A549 (cell line): ENCODE results near the gene PSMB10. TPM values are rescaled to one million over a fixed set of nuclear protein-coding genes. Genes with fewer than 3 reads are reported as not detected.

Experiments used
- ATAC-seq, 2 experiments: fragments of 200-7000 bp in 1 of 2; fragments of >200 bp in 1 of 2; cut with Nextera tagmentation in 1 of 2; cut with Tn5 transposase in 1 of 2; 3 replicates each; pipeline versions ENCODE4 v1.8.0 to v1.9.1; 2018 to 2020; ENCODE audit warnings: mild to moderate bottlenecking in 1 of 2, moderate library complexity in 1 of 2
- CTCF ChIA-PET: fragments of 300-600 bp; sonication (Branson Sonifier 250); formaldehyde crosslinking; extraction: SDS; loops from one replicate; lab custom pipeline; 2021; ENCODE audit warnings: antibody characterized with exemption, inconsistent platforms; lab: Yijun Ruan, JAX
- POLR2A ChIA-PET: fragments of 350-600 bp; formaldehyde crosslinking; extraction: SDS; loops from one replicate; lab custom pipeline; 2021; ENCODE audit warnings: antibody characterized with exemption, inconsistent platforms; lab: Yijun Ruan, JAX
- DNase-seq, 2 experiments: peaks; one replicate each; pipeline versions ENCODE4 v3.0.0 to v3.0.0-alpha.2; 2011 to 2016; ENCODE audit warnings: low read depth in 1 of 2, low spot score in 1 of 2
- FAIRE-seq: peaks from 2 replicates; lab custom pipeline; 2011; peaks lifted over from hg19 to GRCh38; lab: Jason Lieb, UNC
- H3K27ac ChIP-seq, 2 experiments: fragments of >200 bp; sonication (Bioruptor Twin); formaldehyde crosslinking; 3 replicates each; pipeline ENCODE4 v1.5.1; 2016 to 2017
- H3K4me1 ChIP-seq: fragments of >200 bp; sonication (Bioruptor Twin); formaldehyde crosslinking; 3 replicates; pipeline ENCODE4 v1.6.1; 2016
- H3K4me2 ChIP-seq: fragments of >200 bp; sonication (Bioruptor Twin); formaldehyde crosslinking; 3 replicates; pipeline ENCODE4 v1.6.1; 2016
- H3K4me3 ChIP-seq: fragments of >200 bp; sonication (Bioruptor Twin); formaldehyde crosslinking; 3 replicates; pipeline ENCODE4 v1.5.1; 2016
- H3K9me3 ChIP-seq: fragments of >200 bp; sonication (Bioruptor Twin); formaldehyde crosslinking; 3 replicates; pipeline ENCODE4 v1.6.1; 2016
- BHLHE40 ChIP-seq: IDR thresholded peaks from 2 replicates; pipeline ENCODE4 v1.6.1; 2012; ENCODE audit warnings: low read depth, low read length, inconsistent platforms
- CBX8 ChIP-seq: fragments of 200-600 bp; sonication (generic); IDR thresholded peaks from 2 replicates; pipeline ENCODE4 v1.6.1; 2016
- CEBPB ChIP-seq, 2 experiments: fragments of >200 bp in 1 of 2; sonication (Bioruptor Twin) in 1 of 2; formaldehyde crosslinking in 1 of 2; IDR thresholded peaks; 2 replicates each; pipeline ENCODE4 v1.6.1; 2012 to 2016
- CHD4 ChIP-seq: fragments of 200-600 bp; sonication (generic); IDR thresholded peaks from 2 replicates; pipeline ENCODE4 v1.6.1; 2016; ENCODE audit warnings: antibody characterized with exemption, mild to moderate bottlenecking, borderline replicate concordance
- EP300 ChIP-seq, 2 experiments: fragments of >200 bp; sonication (Bioruptor Twin); formaldehyde crosslinking; IDR thresholded peaks; 2 replicates in 1 of 2; 3 replicates in 1 of 2; pipeline ENCODE4 v1.6.1; 2016 to 2017
- ESRRA ChIP-seq: fragments of 150-350 bp; IDR thresholded peaks from 2 replicates; pipeline ENCODE4 v1.6.1; 2014; ENCODE audit warnings: mild to moderate bottlenecking, low read length, borderline replicate concordance
- GATA3 ChIP-seq: IDR thresholded peaks from 2 replicates; pipeline ENCODE4 v1.6.1; 2012; ENCODE audit warnings: borderline replicate concordance
- HDAC2 ChIP-seq: fragments of 200-600 bp; sonication (generic); IDR thresholded peaks from 2 replicates; pipeline ENCODE4 v1.6.1; 2016
- HEYL ChIP-seq: fragments of 250-450 bp; sonication (Bioruptor Pico); IDR thresholded peaks from 2 replicates; pipeline ENCODE4 v1.8.0; 2021; ENCODE audit warnings: mild to moderate bottlenecking, moderate library complexity
- HOXB13 ChIP-seq: fragments of 250-450 bp; sonication (Bioruptor Pico); IDR thresholded peaks from 2 replicates; pipeline ENCODE4 v1.5.0; 2020; ENCODE audit warnings: low read depth, mild to moderate bottlenecking, moderate library complexity
- JUN ChIP-seq, 2 experiments: fragments of >200 bp; sonication (Bioruptor Twin); formaldehyde crosslinking; IDR thresholded peaks; 2 replicates in 1 of 2; 3 replicates in 1 of 2; pipeline ENCODE4 v1.6.1; 2016 to 2017
- JUNB ChIP-seq: fragments of >200 bp; sonication (Bioruptor Twin); formaldehyde crosslinking; IDR thresholded peaks from 2 replicates; pipeline ENCODE4 v1.6.1; 2016
- MAFK ChIP-seq: fragments of 450-650 bp; IDR thresholded peaks from 2 replicates; pipeline ENCODE4 v1.6.1; 2014; ENCODE audit not compliant: partially characterized antibody
- PHF8 ChIP-seq: fragments of 200-600 bp; sonication (generic); IDR thresholded peaks from 2 replicates; pipeline ENCODE4 v1.6.1; 2016; ENCODE audit warnings: low read depth, mild to moderate bottlenecking, antibody characterized with exemption, moderate library complexity, borderline replicate concordance
- RARB ChIP-seq: fragments of 250-450 bp; sonication (Bioruptor Pico); IDR thresholded peaks from 2 replicates; pipeline ENCODE4 v1.8.0; 2021; ENCODE audit warnings: mild to moderate bottlenecking, moderate library complexity
- RCOR1 ChIP-seq: fragments of 150-350 bp; IDR thresholded peaks from 2 replicates; pipeline ENCODE4 v1.6.1; 2014; ENCODE audit warnings: antibody characterized with exemption, low read length, low read depth
- RNF2 ChIP-seq: fragments of 200-600 bp; sonication (generic); IDR thresholded peaks from 2 replicates; pipeline ENCODE4 v1.6.1; 2016; ENCODE audit warnings: low read depth, mild to moderate bottlenecking, antibody characterized with exemption, moderate library complexity, borderline replicate concordance
- SREBF2 ChIP-seq: fragments of 450-650 bp; IDR thresholded peaks from 2 replicates; pipeline ENCODE4 v1.6.1; 2014; ENCODE audit warnings: mild to moderate bottlenecking, moderate library complexity
- TFCP2L1 ChIP-seq: fragments of 250-450 bp; sonication (Bioruptor Pico); IDR thresholded peaks from 2 replicates; pipeline ENCODE4 v1.5.0; 2021; ENCODE audit warnings: mild to moderate bottlenecking
- TP53 ChIP-seq: fragments of 250-450 bp; sonication (Bioruptor Pico); IDR thresholded peaks from 2 replicates; pipeline ENCODE4 v1.5.0; 2021; ENCODE audit warnings: mild to moderate bottlenecking, moderate library complexity
- USF2 ChIP-seq: fragments of 450-650 bp; IDR thresholded peaks from 2 replicates; pipeline ENCODE4 v1.6.1; 2014; ENCODE audit warnings: antibody characterized with exemption
- ZC3H11A ChIP-seq: fragments of 450-650 bp; IDR thresholded peaks from 2 replicates; pipeline ENCODE4 v1.6.1; 2014; ENCODE audit warnings: antibody characterized with exemption, mild to moderate bottlenecking
- ZFP36 ChIP-seq: fragments of 450-650 bp; IDR thresholded peaks from 2 replicates; pipeline ENCODE4 v1.6.1; 2014; ENCODE audit warnings: borderline replicate concordance; ENCODE audit not compliant: partially characterized antibody
- WGBS: methylation state at CpG from one replicate; pipeline ENCODE4 v1.1.6; 2017; ENCODE audit errors: missing lambda C conversion rate; 5-methylcytosine and 5-hydroxymethylcytosine counted together
- polyA plus RNA-seq, 4 experiments: library from polyadenylated mRNA; depleted of rRNA in 3 of 4; stranded (reverse); fragments of >200 nt; fragmentation: RNase III in 1 of 4; extraction: RNeasy Plus Mini Kit Qiagen cat#74134 plus additional on column Dnase treatment in 1 of 4; gene quantifications; 2 replicates in 3 of 4; 3 replicates in 1 of 4; pipeline ENCODE4 v1.2.3, GENCODE V29; 2011 to 2017
- TF ChIP-seq, protein P1 (sequence below): fragments of 250-450 bp; sonication (Bioruptor Pico); IDR thresholded peaks from 2 replicates; pipeline ENCODE4 v1.5.0; 2020; ENCODE audit warnings: low read depth, mild to moderate bottlenecking, moderate library complexity
- TF ChIP-seq, protein P2 (sequence below): fragments of >200 bp; sonication (Bioruptor Twin); formaldehyde crosslinking; IDR thresholded peaks from 2 replicates; pipeline ENCODE4 v1.6.1; 2016

PSMB10 gene
- polyA plus RNA-seq, 2 of the 4 experiments (the other 2 are of a cell fraction): 11.3 to 52.4 TPM

GRCh38 chr16:67968400-67969253, 32.0 kb upstream of the PSMB10 start, which contains the start of gene SLC12A4 (continued):
- TF ChIP-seq ZFP36: peak; percentile 99
- TF ChIP-seq GATA3: no peak
- TF ChIP-seq MAFK: no peak
- TF ChIP-seq ESRRA: no peak
- no peak for TF ChIP-seq CEBPB (IDR thresholded peaks at IDR 0.05)
- TF ChIP-seq JUN (IDR thresholded peaks at IDR 0.05): peak; percentile 40 to 88; a peak in 3 of 5 replicates
- no peak for TF ChIP-seq TP53
- TF ChIP-seq, protein P1, sequence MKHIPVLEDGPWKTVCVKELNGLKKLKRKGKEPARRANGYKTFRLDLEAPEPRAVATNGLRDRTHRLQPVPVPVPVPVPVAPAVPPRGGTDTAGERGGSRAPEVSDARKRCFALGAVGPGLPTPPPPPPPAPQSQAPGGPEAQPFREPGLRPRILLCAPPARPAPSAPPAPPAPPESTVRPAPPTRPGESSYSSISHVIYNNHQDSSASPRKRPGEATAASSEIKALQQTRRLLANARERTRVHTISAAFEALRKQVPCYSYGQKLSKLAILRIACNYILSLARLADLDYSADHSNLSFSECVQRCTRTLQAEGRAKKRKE (CRISPR knock-in tag): no peak
- TF ChIP-seq PHF8: peak; percentile 75; the same call in 1 of the 2 replicates

- Histone ChIP-seq H3K4me2 (peak overlapping the region; percentile 89), H3K4me3 (peak overlapping the region; percentile 95), H3K27ac (peak overlapping the region; percentile 94 to 95), H3K9me3 (no peaks in the 10 kb centered on the region), H3K4me1 (peaks cover 25% of the 10 kb centered on the region)
- DNase-seq: peak in 1 of 2 experiments; percentile 36
- ChIA-PET POLR2A (no interaction called here), CTCF (no interaction called here)
- FAIRE-seq: no peak
- TF ChIP-seq RNF2 (no peak), TFCP2L1 (peak; percentile 54; the same call in 1 of the 2 replicates)
- 0% methylated on average over 14 of the region's 45 CpGs for WGBS
- peak; percentile 21 to 48; a peak in 5 of 6 replicates for ATAC-seq
These were observed 31.3 kb upstream of the PSMB10 start for GRCh38 chr16:67967958-67968399.

GRCh38 chr16:67967183-67967957, 30.7 kb upstream of the PSMB10 start:
- Histone ChIP-seq H3K4me3 (peak overlapping the region; percentile 95), H3K27ac (peak overlapping the region; percentile 94 to 95), H3K9me3 (no peaks in the 10 kb centered on the region), H3K4me1 (peaks cover 25% of the 10 kb centered on the region), H3K4me2 (peak overlapping the region; percentile 89)
- DNase-seq (no peak), ATAC-seq (peak in 1 of 2 experiments; percentile 4; a peak in 2 of 6 replicates), FAIRE-seq (no peak)
- 47% methylated on average over 16 of the region's 18 CpGs for WGBS
- ChIA-PET POLR2A (no interaction called here), CTCF (interaction anchor here (0.7 to 1.6 kb wide), 4 partner anchors 19 to 73 kb away, joined by 3 to 4 read pairs (median 4); partner anchors contain the start of genes CTRL and PSMB10)
- TF ChIP-seq ZC3H11A (no peak), JUN (IDR thresholded peaks at IDR 0.05) (no peak)

DNA sequence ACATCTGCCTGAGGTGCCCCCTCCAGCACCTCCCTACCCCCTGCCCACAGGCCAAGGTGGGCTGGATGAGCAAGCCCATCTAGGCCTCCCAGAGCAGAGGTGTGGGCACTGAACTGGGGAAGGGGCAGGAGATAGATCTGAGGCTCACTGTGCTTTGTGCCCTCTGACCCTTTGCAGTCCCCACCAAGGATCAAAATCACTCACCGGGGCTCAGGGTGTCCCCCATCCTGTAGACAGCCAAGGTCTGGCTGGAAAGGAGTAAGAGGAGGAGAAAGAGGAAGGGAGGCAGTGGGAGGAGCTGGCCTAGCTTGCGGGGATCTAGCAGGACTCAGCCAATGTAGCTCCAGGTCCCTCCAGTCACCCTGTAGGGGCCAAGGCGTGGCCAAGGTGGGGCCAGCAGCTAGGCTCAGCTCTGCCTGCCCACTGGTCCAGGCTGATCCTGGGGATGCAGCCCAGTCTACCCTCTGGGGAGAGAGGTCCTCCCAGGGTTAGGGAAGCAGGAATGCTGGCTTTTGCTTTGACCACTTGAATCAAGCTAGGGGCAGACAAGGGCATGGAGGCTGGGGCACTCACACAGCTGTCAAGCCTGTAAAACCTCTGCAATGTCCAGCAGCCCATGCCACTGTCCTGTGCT, 30.0 kb upstream of the PSMB10 start:
- peak in 1 of 2 experiments; percentile 44 for DNase-seq
- Histone ChIP-seq H3K4me1 (peaks cover 25% of the 10 kb centered on the region), H3K27ac (peak overlapping the region; percentile 58 to 95), H3K4me3 (peak overlapping the region; percentile 95; the same call in 2 of the 3 replicates)
- 90% methylated on average over 3 of the region's 3 CpGs for WGBS
- TF ChIP-seq HDAC2 (no peak), JUNB (no peak), USF2 (no peak), HEYL (no peak), ESRRA (no peak), CBX8 (no peak), EP300 (IDR thresholded peaks at IDR 0.05) (no peak), RARB (CRISPR knock-in tag) (no peak), CHD4 (no peak), PHF8 (no peak), TFCP2L1 (no peak), RCOR1 (no peak), HOXB13 (CRISPR knock-in tag) (no peak), SREBF2 (no peak), JUN (IDR thresholded peaks at IDR 0.05) (no peak), BHLHE40 (no peak)
- TF ChIP-seq, protein P2, sequence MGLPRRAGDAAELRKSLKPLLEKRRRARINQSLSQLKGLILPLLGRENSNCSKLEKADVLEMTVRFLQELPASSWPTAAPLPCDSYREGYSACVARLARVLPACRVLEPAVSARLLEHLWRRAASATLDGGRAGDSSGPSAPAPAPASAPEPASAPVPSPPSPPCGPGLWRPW: no peak
- TF ChIP-seq, all 56 proteins: peak for 0
- H3K4me2 ChIP-seq: peak overlapping the region; percentile 89
- ChIA-PET CTCF (interaction anchor here (0.7 to 1.6 kb wide), 6 partner anchors 20 to 150 kb away, joined by 3 to 11 read pairs (median 4); partner anchors contain the start of genes CTRL and PSMB10), POLR2A (no interaction called here)
- no peaks in the 10 kb centered on the region for H3K9me3 ChIP-seq
- no peak for FAIRE-seq
- peak in 1 of 2 experiments; percentile 51; a peak in 3 of 6 replicates for ATAC-seq
